Eye (tissue), 1 donor: ENCODE data around the gene LINGO3.
A peak's percentile ranks its signal among the peaks of the same experiment; 100 is the strongest.
"Not testable (repeated sequence)": the region's sequence is repeated elsewhere in the genome, so short reads cannot be mapped to it uniquely, and the experiment has no call there.

Experiments
- DNase-seq: peaks from one replicate; pipeline ENCODE4 v3.0.0-alpha.2; 2015

LINGO3 gene

DNA sequence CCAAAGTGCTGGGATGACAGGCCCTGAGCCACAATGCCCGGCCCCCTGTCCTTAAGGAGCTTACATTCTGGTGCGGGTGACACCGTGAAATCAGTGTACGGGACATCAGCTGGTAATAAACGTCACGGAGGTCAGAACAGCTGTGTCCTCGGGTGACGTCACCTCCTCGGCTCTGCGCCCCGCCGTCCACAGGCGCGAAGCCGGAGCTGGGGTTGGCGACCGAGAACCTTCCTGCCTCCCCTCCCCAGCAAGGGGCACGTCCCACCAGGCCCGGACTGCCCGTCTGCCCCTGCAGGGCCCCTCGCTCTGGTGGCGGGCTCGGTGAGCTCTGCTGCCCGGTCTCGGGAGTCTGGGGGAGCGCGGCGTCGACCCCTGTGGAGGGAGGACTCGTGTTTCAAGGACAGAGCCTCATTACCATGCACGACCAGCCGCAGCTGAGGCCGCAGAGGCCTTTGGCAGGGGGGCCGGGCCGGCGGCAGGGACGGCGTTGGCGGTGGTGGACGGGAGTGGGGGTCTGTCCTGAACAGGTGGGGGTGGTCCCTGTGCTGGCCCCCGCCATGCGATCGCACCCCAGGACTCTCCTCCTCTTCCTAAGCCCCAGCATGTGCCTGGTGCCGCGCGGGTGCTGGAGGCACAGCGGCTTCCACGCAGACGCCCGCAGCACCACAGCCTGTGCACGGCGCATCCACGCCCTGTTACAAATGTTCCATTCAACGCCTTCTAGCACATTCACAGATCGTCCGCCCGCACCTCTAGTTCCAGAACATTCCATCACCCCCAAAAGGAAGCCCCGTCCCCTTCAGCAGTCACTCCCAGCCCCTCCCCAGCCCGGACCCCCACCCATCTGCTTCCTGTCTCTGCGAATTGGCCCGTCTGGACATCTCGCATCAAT, 5.4 kb downstream of the LINGO3 start:
- peak; percentile 92 for DNase-seq

- DNase-seq, result no peak
Measured at GRCh38 chr19:2300533-2300932, 7.4 kb downstream of the LINGO3 start.

DNA sequence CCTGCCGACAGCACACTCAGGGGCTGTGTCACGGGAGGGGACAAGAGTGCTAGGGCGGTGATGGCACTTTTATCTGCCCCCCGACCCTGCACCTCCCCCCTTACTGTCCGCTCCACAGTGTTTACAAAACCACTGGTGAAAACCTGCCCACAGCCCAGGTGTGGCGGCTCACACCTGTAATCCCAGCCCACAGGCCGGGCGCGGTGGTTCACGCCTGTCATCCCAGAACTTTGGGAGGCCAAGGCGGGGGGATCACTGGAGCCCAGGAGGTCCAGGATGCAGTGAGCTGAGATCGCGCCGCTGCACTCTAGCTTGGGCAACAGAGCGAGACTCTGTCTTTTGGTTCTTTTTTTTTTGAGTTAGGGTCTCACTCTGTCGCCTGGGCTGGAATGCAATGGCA, 11.8 kb downstream of the LINGO3 start:
- no peak for DNase-seq

DNA sequence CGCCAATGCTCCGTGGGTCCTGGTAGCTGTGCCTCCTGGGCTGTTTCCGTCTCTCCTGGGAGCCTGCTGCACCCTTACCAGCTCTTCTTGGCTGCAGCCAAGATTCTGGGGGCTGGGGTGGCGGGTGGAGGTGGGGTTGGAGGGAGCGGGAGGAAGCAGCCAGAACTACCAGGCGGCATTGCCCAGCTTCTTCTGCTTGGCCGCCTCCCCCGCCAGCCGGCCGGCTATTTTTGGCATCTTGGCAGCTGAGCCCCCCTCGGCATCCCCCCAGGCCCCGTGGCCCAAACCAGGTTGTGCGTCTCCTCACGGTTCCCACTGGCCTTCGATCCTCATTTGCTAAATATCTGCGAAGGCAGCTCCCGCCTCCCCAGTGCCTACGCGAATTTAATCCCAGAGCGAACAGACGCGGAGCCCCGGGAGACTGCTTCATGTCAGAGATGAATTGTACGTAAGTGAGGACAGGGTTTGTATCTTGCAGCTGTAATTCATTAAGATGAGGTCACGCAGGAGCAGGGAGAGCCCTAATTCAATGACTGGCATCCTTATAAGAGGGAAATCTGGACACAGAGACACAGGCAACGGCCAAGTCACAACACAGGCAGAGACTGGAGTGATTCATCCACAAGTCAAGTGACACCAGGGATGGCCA, 13.1 kb downstream of the LINGO3 start:
- peak; percentile 76 for DNase-seq

- peak; percentile 87 for DNase-seq
Measured at GRCh38 chr19:2291185-2291751, 16.7 kb downstream of the LINGO3 start.

GRCh38 chr19:2290441-2291184, 17.3 kb downstream of the LINGO3 start:
- DNase-seq, result peak; percentile 43

- DNase-seq, result no peak
Measured at GRCh38 chr19:2289714-2290435, 18.1 kb downstream of the LINGO3 start.

GRCh38 chr19:2288818-2289713, 18.9 kb downstream of the LINGO3 start:
- no peak for DNase-seq

GRCh38 chr19:2288338-2288817, 19.6 kb downstream of the LINGO3 start:
- DNase-seq, result no peak

DNA sequence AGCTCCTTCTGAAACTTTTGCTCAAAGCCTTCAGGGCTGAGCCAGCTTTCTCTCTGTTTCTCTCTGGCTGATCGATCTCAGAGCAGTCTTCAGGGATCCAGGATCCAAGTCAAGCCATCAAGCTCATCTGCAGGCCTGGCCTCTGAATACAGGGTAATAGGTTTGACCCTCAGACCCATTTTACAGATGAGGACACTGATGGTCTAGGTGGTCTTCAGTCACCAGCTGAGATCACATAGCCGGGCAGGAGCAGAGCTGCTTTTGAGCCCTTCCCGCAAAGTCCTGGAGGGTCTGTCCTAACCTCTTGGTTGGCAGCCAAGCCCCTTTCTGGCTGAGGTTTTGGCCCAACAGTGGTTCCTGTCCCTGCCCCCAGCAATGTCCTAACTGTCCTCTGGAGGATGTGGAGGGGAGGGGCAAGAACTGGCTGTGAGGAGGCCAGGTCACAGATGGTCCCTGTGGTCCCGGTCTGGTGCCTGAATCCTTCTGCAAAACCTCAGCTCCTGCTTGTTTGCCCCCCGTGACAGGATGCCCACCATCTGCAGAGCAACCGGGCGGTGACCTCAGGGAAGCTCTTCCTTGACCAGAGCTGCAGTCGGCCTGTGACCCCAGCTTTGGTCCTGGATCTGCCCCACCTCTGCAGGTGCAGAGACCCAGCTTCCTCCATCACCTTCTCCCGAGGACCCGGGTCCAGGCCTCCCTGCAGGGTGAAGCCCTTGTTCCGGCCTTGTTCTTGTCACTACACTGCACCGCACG, 20.2 kb downstream of the LINGO3 start:
- no peak for DNase-seq

DNA sequence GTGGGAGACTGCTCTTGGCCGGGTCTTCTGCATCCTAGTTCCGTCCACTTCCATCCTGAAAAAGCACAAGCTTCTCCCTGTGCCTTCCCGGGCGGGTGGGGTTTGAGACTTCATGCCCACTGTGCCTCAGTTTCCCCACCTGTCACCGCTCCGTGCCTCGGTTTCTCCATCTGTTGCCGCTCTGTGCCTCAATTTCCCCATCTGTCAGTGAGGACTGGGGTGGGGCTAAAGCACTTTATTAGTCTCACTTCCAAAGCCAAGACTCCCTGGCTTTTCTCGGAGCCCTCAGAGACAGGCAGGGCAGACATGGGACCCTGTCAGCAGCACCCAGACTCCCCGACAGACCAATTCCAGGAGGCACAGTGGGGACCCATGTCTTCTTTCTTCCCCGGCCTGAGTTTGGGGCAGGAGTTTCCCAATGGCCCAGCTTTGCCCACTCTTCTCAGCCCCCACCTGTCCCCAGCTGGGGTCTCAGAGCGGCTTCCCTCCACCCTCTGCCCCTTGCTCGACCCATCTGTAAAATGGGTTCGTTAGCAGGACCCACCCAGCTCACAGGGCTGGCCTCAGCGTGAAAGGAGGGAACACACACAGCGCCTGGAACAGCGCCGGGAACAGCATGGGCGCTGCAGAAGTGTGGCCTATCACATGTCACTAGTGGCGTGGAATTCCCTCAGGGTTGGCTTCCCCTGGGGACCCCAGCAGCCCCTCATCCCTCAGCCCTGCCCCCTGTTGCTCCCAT, 21.4 kb downstream of the LINGO3 start:
- no peak for DNase-seq

- no peak for DNase-seq
Measured at GRCh38 chr19:2283835-2284507, 24.0 kb downstream of the LINGO3 start.

DNA sequence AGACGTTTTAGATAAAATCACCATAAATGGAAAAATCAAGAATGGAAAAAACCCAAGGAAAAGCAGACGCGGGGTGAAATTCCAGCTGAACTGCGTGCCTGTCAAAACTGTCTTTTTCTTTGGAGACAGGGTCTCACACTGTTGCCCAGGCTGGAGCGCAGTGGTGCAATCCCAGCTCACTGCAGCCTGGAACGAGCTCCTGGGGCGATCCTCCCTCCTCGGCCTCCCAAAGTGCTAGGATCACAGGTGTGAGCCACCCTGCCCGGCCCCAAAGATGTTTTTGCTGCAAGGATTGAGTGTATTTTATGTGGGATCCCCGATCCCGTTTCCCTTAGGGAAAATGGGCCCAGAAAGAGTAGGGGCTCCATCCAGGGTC, 25.1 kb downstream of the LINGO3 start:
- no peak for DNase-seq

GRCh38 chr19:2282062-2282861, 25.7 kb downstream of the LINGO3 start, which contains the start of gene PEAK3:
PEAK3 (minus strand) TSS chr19:2282175; CDS start chr19:2280931, 1,244 bp downstream.
- DNase-seq, result peak; percentile 47

DNA sequence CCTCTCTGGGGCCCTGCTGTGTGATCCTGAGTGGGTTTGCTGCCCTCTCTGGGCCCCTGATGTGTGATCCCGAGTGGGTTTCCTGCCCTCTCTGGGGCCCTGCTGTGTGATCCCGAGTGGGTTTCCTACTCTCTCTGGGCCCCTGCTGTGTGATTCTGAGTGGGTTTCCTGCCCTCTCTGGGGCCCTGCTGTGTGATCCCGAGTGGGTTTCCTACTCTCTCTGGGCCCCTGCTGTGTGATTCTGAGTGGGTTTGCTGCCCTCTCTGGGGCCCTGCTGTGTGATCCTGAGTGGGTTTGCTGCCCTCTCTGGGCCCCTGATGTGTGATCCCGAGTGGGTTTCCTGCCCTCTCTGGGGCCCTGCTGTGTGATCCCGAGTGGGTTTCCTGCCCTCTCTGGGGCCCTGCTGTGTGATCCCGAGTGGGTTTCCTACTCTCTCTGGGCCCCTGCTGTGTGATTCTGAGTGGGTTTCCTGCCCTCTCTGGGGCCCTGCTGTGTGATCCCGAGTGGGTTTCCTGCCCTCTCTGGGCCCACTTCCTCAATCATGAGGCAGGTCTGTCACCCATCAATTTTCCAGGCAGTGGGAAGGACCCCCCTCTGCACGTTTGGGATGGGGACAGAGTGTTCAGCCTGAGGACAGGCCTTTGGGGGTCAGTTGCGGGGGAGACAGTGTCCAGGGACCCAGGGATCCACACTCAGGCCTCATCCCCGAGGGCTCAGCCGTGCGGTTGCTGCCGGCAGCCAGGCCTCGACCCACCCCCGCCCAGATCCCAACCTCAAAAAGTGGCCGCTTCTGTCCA, 26.5 kb downstream of the LINGO3 start:
- DNase-seq, result not testable (repeated sequence)

GRCh38 chr19:2280633-2281264, 27.2 kb downstream of the LINGO3 start:
- DNase-seq, result no peak
